Neural cell (in vitro differentiated cells): ENCODE measurements around the gene MSI2. TPM values are rescaled to one million over a fixed set of nuclear protein-coding genes. Genes with fewer than 3 reads are reported as not detected.
A peak's percentile ranks its signal among the peaks of the same experiment; 100 is the strongest.

Source experiments
- H2AFZ ChIP-seq: fragments of 200-600, 300-800 bp; sonication (generic), shearing (Covaris generic); 2 replicates; pipeline ENCODE4 v1.6.0; 2014; ENCODE audit warnings: low read depth, mild to moderate bottlenecking, antibody characterized with exemption, low read length, moderate library complexity
- H3F3A ChIP-seq: fragments of 200-600 bp; shearing (Covaris generic); 2 replicates; pipeline ENCODE4 v1.6.1; 2016; ENCODE audit warnings: mild to moderate bottlenecking, moderate library complexity, mixed read lengths, antibody characterized with exemption, low read length; ENCODE audit not compliant: insufficient read depth, poor library complexity, severe bottlenecking
- H3K27ac ChIP-seq: fragments of 200-600, 300-800 bp; sonication (generic), shearing (Covaris generic); 2 replicates; pipeline ENCODE4 v1.5.1; 2014; ENCODE audit warnings: mild to moderate bottlenecking, low read length, moderate library complexity
- H3K27me3 ChIP-seq: fragments of 300-800, 200-600 bp; sonication (generic), shearing (Covaris generic); 2 replicates; pipeline ENCODE4 v1.6.0; 2014; ENCODE audit warnings: mild to moderate bottlenecking, low read depth, low read length, moderate library complexity; ENCODE audit not compliant: insufficient read depth
- H3K36me3 ChIP-seq: fragments of 300-800, 200-600 bp; sonication (generic), shearing (Covaris generic); 2 replicates; pipeline ENCODE4 v1.5.1; 2014; ENCODE audit warnings: mild to moderate bottlenecking, antibody characterized with exemption, low read length, moderate library complexity; ENCODE audit not compliant: insufficient read depth
- H3K4me2 ChIP-seq: fragments of 300-800, 200-600 bp; sonication (generic), shearing (Covaris generic); 2 replicates; pipeline ENCODE4 v1.6.0; 2014; ENCODE audit warnings: mild to moderate bottlenecking, low read length
- H3K4me3 ChIP-seq: fragments of 300-800, 200-600 bp; sonication (generic), shearing (Covaris generic); 2 replicates; pipeline ENCODE4 v1.5.1; 2014; ENCODE audit warnings: mild to moderate bottlenecking, low read length, moderate library complexity
- H3K79me2 ChIP-seq: fragments of 200-600 bp; shearing (Covaris generic); replicated peaks from 2 replicates; pipeline ENCODE4 v1.6.0; 2014; ENCODE audit warnings: mild to moderate bottlenecking, low read length, moderate library complexity; ENCODE audit not compliant: insufficient read depth
- H3K9ac ChIP-seq: fragments of 300-800, 200-600 bp; sonication (generic), shearing (Covaris generic); 2 replicates; pipeline ENCODE4 v1.6.1; 2016; ENCODE audit warnings: mild to moderate bottlenecking, low read length, mixed read lengths
- H3K9me2 ChIP-seq: fragments of 200-600 bp; shearing (Covaris generic); 2 replicates; pipeline ENCODE4 v1.6.1; 2016; ENCODE audit warnings: mild to moderate bottlenecking, low read length, mixed read lengths; ENCODE audit not compliant: insufficient read depth
- H3K9me3 ChIP-seq: fragments of 200-600, 300-800 bp; sonication (generic), shearing (Covaris generic); 2 replicates; pipeline ENCODE4 v1.6.1; 2016; ENCODE audit warnings: mild to moderate bottlenecking, mixed run types, low read length, moderate library complexity, mixed read lengths
- H4K20me1 ChIP-seq: fragments of 200-600 bp; shearing (Covaris generic); 2 replicates; pipeline ENCODE4 v1.6.1; 2016; ENCODE audit warnings: mild to moderate bottlenecking, mixed run types; ENCODE audit not compliant: insufficient read depth
- EP300 ChIP-seq: fragments of 450-650 bp; conservative IDR thresholded peaks from 2 replicates; pipeline ENCODE4 v1.6.1; 2014; ENCODE audit warnings: antibody characterized with exemption, mild to moderate bottlenecking, moderate library complexity; ENCODE audit not compliant: poor library complexity, severe bottlenecking
- EZH2 ChIP-seq: fragments of 200-600, 300-800 bp; shearing (Covaris generic), sonication (generic); IDR thresholded peaks from 2 replicates; pipeline ENCODE4 v1.6.1; 2014; ENCODE audit warnings: antibody characterized with exemption, low read length, borderline replicate concordance, mild to moderate bottlenecking; ENCODE audit not compliant: insufficient read depth, poor library complexity, severe bottlenecking
- MXI1 ChIP-seq: fragments of 450-650 bp; conservative IDR thresholded peaks from 2 replicates; pipeline ENCODE4 v1.6.1; 2014; ENCODE audit warnings: antibody characterized with exemption, mild to moderate bottlenecking; ENCODE audit not compliant: poor library complexity, severe bottlenecking
- POLR2AphosphoS5 ChIP-seq: IDR thresholded peaks from 2 replicates; pipeline ENCODE4 v1.6.1; 2012
- RAD21 ChIP-seq: fragments of 450-650 bp; conservative IDR thresholded peaks from 2 replicates; pipeline ENCODE4 v1.6.1; 2014; ENCODE audit warnings: antibody characterized with exemption, mild to moderate bottlenecking, moderate library complexity
- SMC3 ChIP-seq: fragments of 450-650 bp; conservative IDR thresholded peaks from 2 replicates; pipeline ENCODE4 v1.6.1; 2014; ENCODE audit warnings: antibody characterized with exemption, mild to moderate bottlenecking, moderate library complexity; ENCODE audit not compliant: poor library complexity
- TAF1 ChIP-seq: IDR thresholded peaks from 2 replicates; pipeline ENCODE4 v1.6.1; 2012; ENCODE audit warnings: low read depth
- polyA plus RNA-seq: library from polyadenylated mRNA; depleted of rRNA; stranded (reverse); fragments of >200 nt; gene quantifications from 2 replicates; pipeline ENCODE4 v1.2.3, GENCODE V29; 2014
- TF ChIP-seq, protein P1 (sequence below): fragments of 450-650 bp; IDR thresholded peaks from 2 replicates; pipeline ENCODE4 v1.5.1; 2014; ENCODE audit warnings: antibody characterized with exemption, mild to moderate bottlenecking, moderate library complexity; ENCODE audit not compliant: poor library complexity, severe bottlenecking
- TF ChIP-seq, protein P2 (sequence below): IDR thresholded peaks from 2 replicates; pipeline ENCODE4 v1.6.1; 2012; ENCODE audit warnings: borderline replicate concordance

The MSI2 gene
- polyA plus RNA-seq, 1 donor from 2014 or later = 61.4 TPM

DNA sequence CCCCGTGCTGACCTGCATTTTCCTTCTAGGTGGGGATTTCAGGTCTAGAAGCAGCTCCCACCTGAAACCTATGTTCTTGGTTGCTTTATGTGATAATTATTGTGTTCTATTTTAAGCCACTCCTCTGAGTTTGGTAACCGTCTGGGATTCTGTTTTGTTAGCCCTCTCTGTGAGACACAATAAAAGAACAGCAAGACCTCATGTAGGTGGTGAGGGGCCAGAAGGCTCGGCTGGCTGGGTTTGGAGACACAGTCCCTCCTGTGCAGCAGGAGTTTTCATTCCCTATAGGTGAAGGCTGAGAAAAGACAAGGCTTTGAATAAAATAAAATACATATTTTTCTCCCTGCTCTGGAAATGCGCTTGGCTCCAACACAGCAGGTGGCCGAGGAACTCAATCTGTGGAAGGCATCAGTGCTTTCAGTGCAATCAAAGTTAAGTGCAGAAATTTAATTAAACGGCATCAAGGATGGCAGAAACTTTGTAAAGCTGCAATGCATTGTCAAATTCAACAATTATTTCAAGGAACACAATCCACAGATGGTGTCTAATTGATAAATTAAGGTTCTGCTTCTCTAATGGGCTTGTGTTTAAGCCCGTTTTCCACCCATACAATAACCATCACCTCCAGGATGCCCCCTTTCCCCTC is 107.8 kb downstream of the MSI2 start:
- H3K4me2 ChIP-seq = peak overlapping the region; percentile 1
- peak overlapping the region; percentile 30 for H3K9ac ChIP-seq
- no peaks in the 10 kb centered on the region for H3K9me3 ChIP-seq
- no peaks in the 10 kb centered on the region for H3K27me3 ChIP-seq
- TF ChIP-seq RAD21 (no peak), POLR2AphosphoS5 (peak; percentile 33), TAF1 (no peak), EZH2 (no peak)
- TF ChIP-seq, protein P1, sequence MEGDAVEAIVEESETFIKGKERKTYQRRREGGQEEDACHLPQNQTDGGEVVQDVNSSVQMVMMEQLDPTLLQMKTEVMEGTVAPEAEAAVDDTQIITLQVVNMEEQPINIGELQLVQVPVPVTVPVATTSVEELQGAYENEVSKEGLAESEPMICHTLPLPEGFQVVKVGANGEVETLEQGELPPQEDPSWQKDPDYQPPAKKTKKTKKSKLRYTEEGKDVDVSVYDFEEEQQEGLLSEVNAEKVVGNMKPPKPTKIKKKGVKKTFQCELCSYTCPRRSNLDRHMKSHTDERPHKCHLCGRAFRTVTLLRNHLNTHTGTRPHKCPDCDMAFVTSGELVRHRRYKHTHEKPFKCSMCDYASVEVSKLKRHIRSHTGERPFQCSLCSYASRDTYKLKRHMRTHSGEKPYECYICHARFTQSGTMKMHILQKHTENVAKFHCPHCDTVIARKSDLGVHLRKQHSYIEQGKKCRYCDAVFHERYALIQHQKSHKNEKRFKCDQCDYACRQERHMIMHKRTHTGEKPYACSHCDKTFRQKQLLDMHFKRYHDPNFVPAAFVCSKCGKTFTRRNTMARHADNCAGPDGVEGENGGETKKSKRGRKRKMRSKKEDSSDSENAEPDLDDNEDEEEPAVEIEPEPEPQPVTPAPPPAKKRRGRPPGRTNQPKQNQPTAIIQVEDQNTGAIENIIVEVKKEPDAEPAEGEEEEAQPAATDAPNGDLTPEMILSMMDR = no peak
- H3K27ac ChIP-seq = peak overlapping the region; percentile 40
- H3F3A ChIP-seq = no peaks in the 10 kb centered on the region
- peaks cover 83% of the 10 kb centered on the region for H3K79me2 ChIP-seq
- H4K20me1 ChIP-seq = no peaks in the 10 kb centered on the region
- no peaks in the 10 kb centered on the region for H3K9me2 ChIP-seq
- peak overlapping the region; percentile 14 for H3K4me3 ChIP-seq
- H2AFZ ChIP-seq = no peak overlapping the region
- H3K36me3 ChIP-seq = no peaks in the 10 kb centered on the region

DNA sequence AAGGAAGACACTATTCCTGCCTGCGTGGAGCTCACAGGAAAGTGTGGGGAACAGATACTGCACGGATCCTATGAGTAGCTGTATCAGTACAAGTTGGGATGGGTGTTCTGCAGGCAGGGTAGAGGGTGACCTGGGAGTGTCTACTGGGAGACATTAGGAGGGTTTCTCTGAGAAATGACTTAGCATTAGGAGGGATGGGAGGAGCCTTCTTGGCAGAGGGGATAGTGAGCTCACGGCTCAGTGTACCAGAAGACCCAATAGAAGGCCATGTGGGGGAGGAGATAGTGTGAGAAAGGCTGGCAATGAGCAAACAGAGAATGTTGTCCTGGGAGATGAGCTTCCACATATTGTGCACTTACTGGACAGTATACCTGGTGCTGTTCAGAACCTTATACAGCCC is 109.1 kb downstream of the MSI2 start:
- H3F3A ChIP-seq = no peaks in the 10 kb centered on the region
- H3K27ac ChIP-seq = no peak overlapping the region
- H3K27me3 ChIP-seq = no peaks in the 10 kb centered on the region
- H4K20me1 ChIP-seq = no peaks in the 10 kb centered on the region
- H3K36me3 ChIP-seq = no peaks in the 10 kb centered on the region
- no peak overlapping the region for H3K4me3 ChIP-seq
- H3K79me2 ChIP-seq = peaks cover 83% of the 10 kb centered on the region
- no peak overlapping the region for H3K9ac ChIP-seq
- H3K9me3 ChIP-seq = no peaks in the 10 kb centered on the region
- TF ChIP-seq, protein P2, sequence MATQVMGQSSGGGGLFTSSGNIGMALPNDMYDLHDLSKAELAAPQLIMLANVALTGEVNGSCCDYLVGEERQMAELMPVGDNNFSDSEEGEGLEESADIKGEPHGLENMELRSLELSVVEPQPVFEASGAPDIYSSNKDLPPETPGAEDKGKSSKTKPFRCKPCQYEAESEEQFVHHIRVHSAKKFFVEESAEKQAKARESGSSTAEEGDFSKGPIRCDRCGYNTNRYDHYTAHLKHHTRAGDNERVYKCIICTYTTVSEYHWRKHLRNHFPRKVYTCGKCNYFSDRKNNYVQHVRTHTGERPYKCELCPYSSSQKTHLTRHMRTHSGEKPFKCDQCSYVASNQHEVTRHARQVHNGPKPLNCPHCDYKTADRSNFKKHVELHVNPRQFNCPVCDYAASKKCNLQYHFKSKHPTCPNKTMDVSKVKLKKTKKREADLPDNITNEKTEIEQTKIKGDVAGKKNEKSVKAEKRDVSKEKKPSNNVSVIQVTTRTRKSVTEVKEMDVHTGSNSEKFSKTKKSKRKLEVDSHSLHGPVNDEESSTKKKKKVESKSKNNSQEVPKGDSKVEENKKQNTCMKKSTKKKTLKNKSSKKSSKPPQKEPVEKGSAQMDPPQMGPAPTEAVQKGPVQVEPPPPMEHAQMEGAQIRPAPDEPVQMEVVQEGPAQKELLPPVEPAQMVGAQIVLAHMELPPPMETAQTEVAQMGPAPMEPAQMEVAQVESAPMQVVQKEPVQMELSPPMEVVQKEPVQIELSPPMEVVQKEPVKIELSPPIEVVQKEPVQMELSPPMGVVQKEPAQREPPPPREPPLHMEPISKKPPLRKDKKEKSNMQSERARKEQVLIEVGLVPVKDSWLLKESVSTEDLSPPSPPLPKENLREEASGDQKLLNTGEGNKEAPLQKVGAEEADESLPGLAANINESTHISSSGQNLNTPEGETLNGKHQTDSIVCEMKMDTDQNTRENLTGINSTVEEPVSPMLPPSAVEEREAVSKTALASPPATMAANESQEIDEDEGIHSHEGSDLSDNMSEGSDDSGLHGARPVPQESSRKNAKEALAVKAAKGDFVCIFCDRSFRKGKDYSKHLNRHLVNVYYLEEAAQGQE = no peak
- TF ChIP-seq EP300 (no peak), POLR2AphosphoS5 (no peak), RAD21 (no peak), MXI1 (no peak), EZH2 (no peak), TAF1 (no peak), SMC3 (no peak)
- TF ChIP-seq, protein P1 = no peak
- H3K9me2 ChIP-seq = no peaks in the 10 kb centered on the region
- no peak overlapping the region for H3K4me2 ChIP-seq
- no peak overlapping the region for H2AFZ ChIP-seq
